ENCODE measurements around the gene ZFPM1.

ZFPM1 gene

GRCh38 chr16:88539652-88540345 is 86.7 kb downstream of the ZFPM1 start:
- Histone ChIP-seq H3K4me1 (ENCODE audit: control insufficient read depth in 1 of 2, insufficient read depth in 2 of 2, low read length in 2 of 2) (peaks cover 4 to 7% of the 10 kb centered on the region in 2 experiments), H2BK120ac (ENCODE audit: insufficient read depth, low read length, poor library complexity) (no peak overlapping the region), H2AK5ac (ENCODE audit: low read length) (no peak overlapping the region), H3K18ac (ENCODE audit: low read length) (no peak overlapping the region), H3K27me3 (ENCODE audit: insufficient read depth, low read length) (no peaks in the 10 kb centered on the region), H3K79me1 (ENCODE audit: low read length) (peaks cover 1% of the 10 kb centered on the region), H3K27ac (ENCODE audit: low read depth, low read length) (no peak overlapping the region), H3K23ac (ENCODE audit: low read length) (no peak overlapping the region), H3K4ac (ENCODE audit: low read depth, low read length) (no peak overlapping the region), H3K4me3 (ENCODE audit: low read depth, low read length) (no peak overlapping the region), H4K8ac (ENCODE audit: low read depth, low read length) (no peak overlapping the region), H2AFZ (ENCODE audit: insufficient read depth, low read length, poor library complexity) (no peak overlapping the region), H3K79me2 (ENCODE audit: control insufficient read depth, insufficient read depth, low read length, poor library complexity) (no peaks in the 10 kb centered on the region), H4K12ac (ENCODE audit: low read depth, low read length) (no peak overlapping the region), H3K9me3 (ENCODE audit: insufficient read depth, low read depth, low read length) (peaks cover 19% of the 10 kb centered on the region), H2BK5ac (ENCODE audit: low read depth, low read length, poor library complexity) (no peak overlapping the region), H2BK12ac (ENCODE audit: low read length) (no peak overlapping the region), H4K91ac (ENCODE audit: low read depth, low read length) (no peak overlapping the region), H3K36me3 (ENCODE audit: control insufficient read depth in 1 of 2, insufficient read depth in 2 of 2, low read length in 2 of 2) (peaks cover 2 to 3% of the 10 kb centered on the region in 2 experiments), H3K4me2 (ENCODE audit: low read length) (no peak overlapping the region), H3K9ac (ENCODE audit: low read length) (no peak overlapping the region), H3K14ac (ENCODE audit: low read length) (no peak overlapping the region)
- WGBS (ENCODE audit: extremely low coverage, insufficient coverage, insufficient read length), result no CpG with 5 or more reads among the region's 26 CpGs
- DNase-seq, result no peak

GRCh38 chr16:88540346-88540977 is 87.4 kb downstream of the ZFPM1 start:
- Histone ChIP-seq H3K4ac (ENCODE audit: low read depth, low read length) (no peak overlapping the region), H4K91ac (ENCODE audit: low read depth, low read length) (no peak overlapping the region), H2AK5ac (ENCODE audit: low read length) (no peak overlapping the region), H2AFZ (ENCODE audit: insufficient read depth, low read length, poor library complexity) (no peak overlapping the region), H4K8ac (ENCODE audit: low read depth, low read length) (no peak overlapping the region), H3K4me3 (ENCODE audit: low read depth, low read length) (no peak overlapping the region), H2BK120ac (ENCODE audit: insufficient read depth, low read length, poor library complexity) (no peak overlapping the region), H3K79me1 (ENCODE audit: low read length) (no peaks in the 10 kb centered on the region), H3K23ac (ENCODE audit: low read length) (no peak overlapping the region), H3K79me2 (ENCODE audit: control insufficient read depth, insufficient read depth, low read length, poor library complexity) (no peaks in the 10 kb centered on the region), H3K9me3 (ENCODE audit: insufficient read depth, low read depth, low read length) (peaks cover 21% of the 10 kb centered on the region), H2BK12ac (ENCODE audit: low read length) (no peak overlapping the region), H3K9ac (ENCODE audit: low read length) (no peak overlapping the region), H3K36me3 (ENCODE audit: control insufficient read depth in 1 of 2, insufficient read depth in 2 of 2, low read length in 2 of 2) (no peaks in the 10 kb centered on the region), H3K27ac (ENCODE audit: low read depth, low read length) (no peak overlapping the region), H3K4me2 (ENCODE audit: low read length) (no peak overlapping the region), H2BK5ac (ENCODE audit: low read depth, low read length, poor library complexity) (no peak overlapping the region), H3K27me3 (ENCODE audit: insufficient read depth, low read length) (no peaks in the 10 kb centered on the region), H3K14ac (ENCODE audit: low read length) (no peak overlapping the region), H4K12ac (ENCODE audit: low read depth, low read length) (no peak overlapping the region), H3K18ac (ENCODE audit: low read length) (no peak overlapping the region), H3K4me1 (ENCODE audit: control insufficient read depth in 1 of 2, insufficient read depth in 2 of 2, low read length in 2 of 2) (peaks cover 0 to under 1% of the 10 kb centered on the region in 2 experiments)
- WGBS (ENCODE audit: extremely low coverage, insufficient coverage, insufficient read length), result no CpG with 5 or more reads among the region's 20 CpGs
- no peak for DNase-seq

- H3K4ac ChIP-seq (ENCODE audit: low read depth, low read length), result no peak overlapping the region
- no peak overlapping the region for H3K23ac ChIP-seq (ENCODE audit: low read length)
- H4K8ac ChIP-seq (ENCODE audit: low read depth, low read length), result no peak overlapping the region
- no peaks in the 10 kb centered on the region for H3K36me3 ChIP-seq (ENCODE audit: control insufficient read depth in 1 of 2, insufficient read depth in 2 of 2, low read length in 2 of 2)
- no peak overlapping the region for H2BK120ac ChIP-seq (ENCODE audit: insufficient read depth, low read length, poor library complexity)
- no peak overlapping the region for H2BK5ac ChIP-seq (ENCODE audit: low read depth, low read length, poor library complexity)
- no peak overlapping the region for H4K12ac ChIP-seq (ENCODE audit: low read depth, low read length)
- no peak for DNase-seq
- no peak overlapping the region for H3K14ac ChIP-seq (ENCODE audit: low read length)
- no peak overlapping the region for H4K91ac ChIP-seq (ENCODE audit: low read depth, low read length)
- H2AK5ac ChIP-seq (ENCODE audit: low read length), result no peak overlapping the region
- H3K9ac ChIP-seq (ENCODE audit: low read length), result no peak overlapping the region
- H3K4me3 ChIP-seq (ENCODE audit: low read depth, low read length), result no peak overlapping the region
- H2AFZ ChIP-seq (ENCODE audit: insufficient read depth, low read length, poor library complexity), result no peak overlapping the region
- H2BK12ac ChIP-seq (ENCODE audit: low read length), result no peak overlapping the region
- H3K27me3 ChIP-seq (ENCODE audit: insufficient read depth, low read length), result peaks cover 9% of the 10 kb centered on the region
- H3K79me1 ChIP-seq (ENCODE audit: low read length), result no peaks in the 10 kb centered on the region
- no peak overlapping the region for H3K4me2 ChIP-seq (ENCODE audit: low read length)
- no peak overlapping the region for H3K27ac ChIP-seq (ENCODE audit: low read depth, low read length)
- no CpG with 5 or more reads among the region's 15 CpGs for WGBS (ENCODE audit: extremely low coverage, insufficient coverage, insufficient read length)
- H3K79me2 ChIP-seq (ENCODE audit: control insufficient read depth, insufficient read depth, low read length, poor library complexity), result no peaks in the 10 kb centered on the region
- H3K4me1 ChIP-seq (ENCODE audit: control insufficient read depth in 1 of 2, insufficient read depth in 2 of 2, low read length in 2 of 2), result no peaks in the 10 kb centered on the region
- no peak overlapping the region for H3K18ac ChIP-seq (ENCODE audit: low read length)
- H3K9me3 ChIP-seq (ENCODE audit: insufficient read depth, low read depth, low read length), result peaks cover 26% of the 10 kb centered on the region
Measured at GRCh38 chr16:88541831-88542616, 88.9 kb downstream of the ZFPM1 start.

- Histone ChIP-seq H2AFZ (ENCODE audit: insufficient read depth, low read length, poor library complexity) (no peak overlapping the region), H3K79me1 (ENCODE audit: low read length) (no peaks in the 10 kb centered on the region), H3K79me2 (ENCODE audit: control insufficient read depth, insufficient read depth, low read length, poor library complexity) (no peaks in the 10 kb centered on the region), H3K9ac (ENCODE audit: low read length) (no peak overlapping the region), H3K27me3 (ENCODE audit: insufficient read depth, low read length) (peaks cover 15% of the 10 kb centered on the region), H3K4me1 (ENCODE audit: control insufficient read depth in 1 of 2, insufficient read depth in 2 of 2, low read length in 2 of 2) (no peaks in the 10 kb centered on the region), H2BK120ac (ENCODE audit: insufficient read depth, low read length, poor library complexity) (no peak overlapping the region), H3K4me3 (ENCODE audit: low read depth, low read length) (no peak overlapping the region), H3K27ac (ENCODE audit: low read depth, low read length) (no peak overlapping the region), H3K4me2 (ENCODE audit: low read length) (no peak overlapping the region), H2BK12ac (ENCODE audit: low read length) (no peak overlapping the region), H3K4ac (ENCODE audit: low read depth, low read length) (no peak overlapping the region), H3K9me3 (ENCODE audit: insufficient read depth, low read depth, low read length) (peaks cover 26% of the 10 kb centered on the region), H4K91ac (ENCODE audit: low read depth, low read length) (no peak overlapping the region), H4K12ac (ENCODE audit: low read depth, low read length) (no peak overlapping the region), H3K23ac (ENCODE audit: low read length) (no peak overlapping the region), H4K8ac (ENCODE audit: low read depth, low read length) (no peak overlapping the region), H2BK5ac (ENCODE audit: low read depth, low read length, poor library complexity) (no peak overlapping the region), H3K14ac (ENCODE audit: low read length) (no peak overlapping the region), H3K36me3 (ENCODE audit: control insufficient read depth in 1 of 2, insufficient read depth in 2 of 2, low read length in 2 of 2) (no peaks in the 10 kb centered on the region), H2AK5ac (ENCODE audit: low read length) (no peak overlapping the region), H3K18ac (ENCODE audit: low read length) (no peak overlapping the region)
- no peak for DNase-seq
- no CpG with 5 or more reads among the region's 8 CpGs for WGBS (ENCODE audit: extremely low coverage, insufficient coverage, insufficient read length)
Measured at GRCh38 chr16:88543230-88543813, 90.2 kb downstream of the ZFPM1 start.

Data from trophoblast cell (in vitro differentiated cells and primary cell).